ENCODE results near the gene ADAM8.

The ADAM8 gene

GRCh38 chr10:133272964-133273420 lies 3.7 kb downstream of the ADAM8 start:
- POLR2A ChIA-PET, result no interaction called here
- CTCF ChIA-PET, result no interaction called here
- DNase-seq (ENCODE audit: extremely low spot score), result no peak
- TF ChIP-seq CTBP1 (IDR thresholded peaks at IDR 0.05; ENCODE audit: borderline replicate concordance), result no peak
- TF ChIP-seq FOXM1 (IDR thresholded peaks at IDR 0.05; ENCODE audit: borderline replicate concordance), result no peak
- no peak for TF ChIP-seq FOXA1 (IDR thresholded peaks at IDR 0.05)
- no peak for TF ChIP-seq ARNT (IDR thresholded peaks at IDR 0.05)
- no peak for TF ChIP-seq BHLHE40 (IDR thresholded peaks at IDR 0.05; ENCODE audit: borderline replicate concordance)
- no peak for TF ChIP-seq HDGF (IDR thresholded peaks at IDR 0.05; ENCODE audit: borderline replicate concordance)

- TF ChIP-seq HDGF (IDR thresholded peaks at IDR 0.05; ENCODE audit: borderline replicate concordance) (no peak), PKNOX1 (IDR thresholded peaks at IDR 0.05) (no peak), ZNF384 (IDR thresholded peaks at IDR 0.05) (no peak)
- DNase-seq (ENCODE audit: extremely low spot score), result no peak
- CTCF ChIA-PET, result no interaction called here
- POLR2A ChIA-PET, result no interaction called here
Observed at GRCh38 chr10:133272301-133272963, 4.2 kb downstream of the ADAM8 start.

GRCh38 chr10:133271521-133272300 lies 5.0 kb downstream of the ADAM8 start:
- TF ChIP-seq FOXK2 (IDR thresholded peaks at IDR 0.05) (no peak), NFRKB (IDR thresholded peaks at IDR 0.05) (no peak)
- DNase-seq (ENCODE audit: extremely low spot score), result no peak
- ChIA-PET POLR2A (no interaction called here), CTCF (no interaction called here)

DNA sequence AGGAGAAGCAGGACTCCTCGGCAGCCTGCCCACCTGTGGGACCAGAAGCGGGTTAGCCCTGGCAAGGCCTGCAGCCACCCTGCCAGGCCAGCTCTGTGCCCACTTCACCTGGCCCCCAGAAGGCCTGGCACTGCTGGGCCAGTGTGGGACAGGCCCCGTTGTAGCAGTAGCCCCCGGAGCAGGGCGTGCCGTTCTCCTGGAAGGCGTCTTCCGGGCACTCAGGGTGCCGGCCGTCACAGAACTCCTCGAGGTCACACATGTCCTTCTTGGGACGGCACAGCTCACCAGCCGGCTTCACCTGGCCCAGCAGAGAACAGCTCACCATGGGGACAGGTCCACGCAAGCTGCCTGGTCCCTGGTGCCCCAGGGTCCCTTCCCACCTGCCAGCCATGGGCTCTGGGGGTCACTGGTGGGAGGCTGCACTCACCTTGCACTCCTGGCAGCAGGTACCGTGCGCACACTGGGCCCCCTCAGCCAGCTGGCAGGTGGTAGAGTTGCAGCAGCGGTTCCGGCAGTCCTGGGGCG lies 5.8 kb downstream of the ADAM8 start:
- no peak for DNase-seq (ENCODE audit: extremely low spot score)
- ChIA-PET CTCF (no interaction called here), POLR2A (no interaction called here)
- TF ChIP-seq SUZ12 (IDR thresholded peaks at IDR 0.05) (no peak), L3MBTL2 (conservative IDR thresholded peaks at IDR 0.05) (no peak), LEF1 (IDR thresholded peaks at IDR 0.05; ENCODE audit: borderline replicate concordance) (no peak)

DNA sequence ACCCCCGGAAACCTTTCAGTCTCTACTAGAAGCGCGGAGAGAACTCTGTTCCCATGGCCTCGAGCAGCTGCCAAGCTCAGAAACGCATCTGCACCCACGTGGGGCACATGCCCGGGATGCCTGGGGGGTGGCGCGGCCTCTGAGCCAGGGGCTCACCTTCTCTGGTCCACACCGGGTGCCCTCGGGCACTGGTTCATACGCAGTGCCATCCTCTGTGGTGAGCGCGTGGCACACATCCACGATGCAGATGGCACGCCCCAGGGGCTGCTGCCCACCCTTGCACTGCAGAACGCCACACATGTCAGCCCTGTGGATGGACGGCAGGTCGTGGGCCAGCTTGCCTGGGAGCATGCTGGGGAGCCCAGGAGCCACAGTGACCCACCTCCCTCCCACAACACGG lies 6.5 kb downstream of the ADAM8 start:
- POLR2A ChIA-PET, result no interaction called here
- TF ChIP-seq ELF4 (IDR thresholded peaks at IDR 0.05), result no peak
- TF ChIP-seq TARDBP (IDR thresholded peaks at IDR 0.05), result no peak
- no peak for DNase-seq (ENCODE audit: extremely low spot score)
- CTCF ChIA-PET, result no interaction called here

GRCh38 chr10:133269367-133269766 lies 7.3 kb downstream of the ADAM8 start:
- ChIA-PET CTCF (no interaction called here), POLR2A (no interaction called here)
- TF ChIP-seq FOXA1 (IDR thresholded peaks at IDR 0.05) (no peak), L3MBTL2 (conservative IDR thresholded peaks at IDR 0.05) (no peak), LEF1 (IDR thresholded peaks at IDR 0.05; ENCODE audit: borderline replicate concordance) (no peak), TARDBP (IDR thresholded peaks at IDR 0.05) (no peak), SP1 (IDR thresholded peaks at IDR 0.05) (no peak), PKNOX1 (IDR thresholded peaks at IDR 0.05) (no peak)
- DNase-seq (ENCODE audit: extremely low spot score), result no peak

- DNase-seq (ENCODE audit: extremely low spot score), result no peak
- CTCF ChIA-PET, result no interaction called here
- POLR2A ChIA-PET, result no interaction called here
- TF ChIP-seq FOXA1 (IDR thresholded peaks at IDR 0.05) (no peak), TARDBP (IDR thresholded peaks at IDR 0.05) (no peak), NFRKB (IDR thresholded peaks at IDR 0.05) (no peak), HDGF (IDR thresholded peaks at IDR 0.05; ENCODE audit: borderline replicate concordance) (no peak), SP1 (IDR thresholded peaks at IDR 0.05) (no peak), LEF1 (IDR thresholded peaks at IDR 0.05; ENCODE audit: borderline replicate concordance) (no peak)
Observed at GRCh38 chr10:133268532-133268931, 8.1 kb downstream of the ADAM8 start.

GRCh38 chr10:133267829-133268228 lies 8.8 kb downstream of the ADAM8 start:
- ChIA-PET CTCF (interaction anchor here (0.9 kb wide), 1 partner anchor 39 kb away, joined by 3 read pairs; no protein-coding TSS in a partner anchor), POLR2A (no interaction called here)
- TF ChIP-seq NFRKB (IDR thresholded peaks at IDR 0.05), result no peak
- TF ChIP-seq PKNOX1 (IDR thresholded peaks at IDR 0.05), result no peak
- TF ChIP-seq ARNT (IDR thresholded peaks at IDR 0.05), result no peak
- no peak for TF ChIP-seq SUZ12 (IDR thresholded peaks at IDR 0.05)
- TF ChIP-seq FOXA1 (IDR thresholded peaks at IDR 0.05), result no peak
- no peak for TF ChIP-seq CTBP1 (IDR thresholded peaks at IDR 0.05; ENCODE audit: borderline replicate concordance)
- no peak for TF ChIP-seq BHLHE40 (IDR thresholded peaks at IDR 0.05; ENCODE audit: borderline replicate concordance)
- TF ChIP-seq SP1 (IDR thresholded peaks at IDR 0.05), result no peak
- no peak for TF ChIP-seq ELF4 (IDR thresholded peaks at IDR 0.05)
- TF ChIP-seq FOXK2 (IDR thresholded peaks at IDR 0.05), result no peak
- no peak for TF ChIP-seq ZNF384 (IDR thresholded peaks at IDR 0.05)
- TF ChIP-seq TARDBP (IDR thresholded peaks at IDR 0.05), result no peak
- no peak for TF ChIP-seq LEF1 (IDR thresholded peaks at IDR 0.05; ENCODE audit: borderline replicate concordance)
- no peak for TF ChIP-seq HDGF (IDR thresholded peaks at IDR 0.05; ENCODE audit: borderline replicate concordance)
- no peak for TF ChIP-seq FOXM1 (IDR thresholded peaks at IDR 0.05; ENCODE audit: borderline replicate concordance)
- no peak for DNase-seq (ENCODE audit: extremely low spot score)
